GM10847 (cell line): Measurements from ENCODE around the gene EFHC2.

ENCODE experiments used
- POLR2A ChIP-seq: IDR thresholded peaks from 2 replicates; pipeline ENCODE4 v1.6.1; 2011; ENCODE audit not compliant: insufficient read length; ENCODE audit errors: extremely low read depth

EFHC2 gene

GRCh38 chrX:44261286-44261685, 82.2 kb downstream of the EFHC2 start:
- no peak for TF ChIP-seq POLR2A

GRCh38 chrX:44260609-44261008, 82.9 kb downstream of the EFHC2 start:
- TF ChIP-seq POLR2A: no peak

GRCh38 chrX:44253575-44253942, 89.9 kb downstream of the EFHC2 start:
- no peak for TF ChIP-seq POLR2A

- no peak for TF ChIP-seq POLR2A
Observed at GRCh38 chrX:44247468-44247867, 96.0 kb downstream of the EFHC2 start.

GRCh38 chrX:44246826-44247225, 96.6 kb downstream of the EFHC2 start:
- no peak for TF ChIP-seq POLR2A

- no peak for TF ChIP-seq POLR2A
Observed at GRCh38 chrX:44245733-44246132, 97.7 kb downstream of the EFHC2 start.

- TF ChIP-seq POLR2A: no peak
Observed at GRCh38 chrX:44244008-44244407, 99.5 kb downstream of the EFHC2 start.

GRCh38 chrX:44241546-44241945, 101.9 kb downstream of the EFHC2 start:
- no peak for TF ChIP-seq POLR2A

GRCh38 chrX:44240036-44240435, 103.4 kb downstream of the EFHC2 start:
- TF ChIP-seq POLR2A: no peak

GRCh38 chrX:44239036-44239435, 104.4 kb downstream of the EFHC2 start:
- TF ChIP-seq POLR2A: no peak

- TF ChIP-seq POLR2A: no peak
Observed at GRCh38 chrX:44235534-44235933, 107.9 kb downstream of the EFHC2 start.

GRCh38 chrX:44234541-44234940, 108.9 kb downstream of the EFHC2 start:
- no peak for TF ChIP-seq POLR2A

- no peak for TF ChIP-seq POLR2A
Observed at GRCh38 chrX:44234116-44234515, 109.4 kb downstream of the EFHC2 start.

GRCh38 chrX:44232081-44232480, 111.4 kb downstream of the EFHC2 start:
- no peak for TF ChIP-seq POLR2A

GRCh38 chrX:44228621-44229020, 114.9 kb downstream of the EFHC2 start:
- no peak for TF ChIP-seq POLR2A

- TF ChIP-seq POLR2A: no peak
Observed at GRCh38 chrX:44227991-44228390, 115.5 kb downstream of the EFHC2 start.

GRCh38 chrX:44225667-44226066, 117.8 kb downstream of the EFHC2 start:
- TF ChIP-seq POLR2A: no peak

- no peak for TF ChIP-seq POLR2A
Observed at GRCh38 chrX:44224760-44225159, 118.7 kb downstream of the EFHC2 start.
